GM18499 (cell line): Measurements from ENCODE around the gene HIC2.
"Not testable (repeated sequence)": the region's sequence is repeated elsewhere in the genome, so short reads cannot be mapped to it uniquely, and the experiment has no call there.

ENCODE experiments used
- ATAC-seq: cut with Tn5 transposase; IDR thresholded peaks from one replicate; pipeline ENCODE4 v1.9.1; 2021; ENCODE audit warnings: moderate number of reproducible peaks; ENCODE audit not compliant: insufficient read depth, unreplicated experiment

Gene HIC2

DNA sequence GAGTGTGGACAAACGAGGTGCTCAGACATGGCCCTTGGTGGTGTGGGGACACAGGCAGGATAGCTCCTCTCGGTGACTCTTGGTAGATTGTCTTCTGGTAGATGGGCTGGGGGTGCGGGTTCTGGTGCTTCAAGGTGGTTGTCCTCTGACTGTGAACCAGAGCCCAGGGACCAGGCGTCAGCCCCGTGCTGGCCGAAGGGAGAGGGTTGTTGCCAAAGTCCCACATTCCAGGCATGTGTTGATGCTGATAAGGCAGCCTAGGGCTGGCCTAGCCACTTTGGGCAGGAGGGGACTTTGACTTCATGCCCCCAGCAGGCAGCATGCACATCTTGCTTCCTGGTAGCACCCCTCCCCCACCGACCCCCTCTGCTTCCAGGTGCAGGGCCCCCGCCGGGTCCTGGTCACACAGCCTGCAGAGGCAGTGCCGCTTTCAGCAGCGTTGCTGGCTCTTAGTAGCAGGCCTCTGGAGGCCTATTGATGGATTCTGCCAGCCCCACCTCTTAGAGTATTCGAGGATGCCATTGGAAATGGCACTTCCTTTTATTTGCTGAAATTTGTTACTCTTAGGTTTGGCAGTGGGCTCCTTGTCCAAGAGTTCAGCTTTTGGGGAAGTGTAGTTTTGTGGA lies 7.0 kb downstream of the HIC2 start:
- ATAC-seq, result not testable (repeated sequence)

DNA sequence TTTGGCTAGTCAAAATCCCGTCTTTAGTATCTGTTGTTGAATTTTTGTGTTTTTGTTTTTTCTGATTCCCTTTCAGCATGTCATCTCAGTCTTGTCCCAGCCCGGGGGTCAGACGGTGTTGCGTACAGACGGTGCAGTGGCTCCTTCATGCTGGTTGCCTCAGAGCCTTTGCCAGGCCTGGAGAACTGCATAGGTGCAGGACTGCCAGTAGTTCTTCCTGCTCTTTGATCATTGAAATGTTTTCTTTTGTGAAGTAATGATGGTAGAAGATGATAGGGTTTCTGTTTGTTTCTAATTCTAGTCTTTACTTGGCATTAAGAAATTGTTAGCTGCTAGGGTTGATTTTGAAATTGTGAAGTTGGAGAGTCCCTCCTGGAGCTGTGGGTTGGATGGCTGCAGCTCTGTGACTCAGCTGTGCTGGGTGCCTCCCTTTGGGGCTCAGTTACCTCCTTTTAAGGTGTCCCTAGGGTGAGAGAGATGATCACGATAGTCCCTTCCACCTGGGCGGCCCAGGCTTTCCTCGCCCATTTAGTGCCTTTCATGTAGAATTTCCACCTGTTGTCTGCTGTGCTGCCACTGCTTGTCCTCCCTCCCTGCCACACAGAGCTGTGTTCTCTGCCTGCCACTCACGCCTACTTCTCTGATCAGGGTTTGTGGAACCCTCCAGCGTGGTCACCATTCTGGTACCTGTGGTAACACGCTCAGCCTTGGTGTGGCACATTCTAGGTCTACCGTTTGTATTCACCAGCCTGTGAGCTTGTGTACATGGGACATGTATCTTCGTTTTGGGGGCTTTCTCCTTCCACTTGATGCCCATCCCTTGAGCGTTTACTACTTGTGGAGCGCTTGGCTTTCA lies 17.4 kb downstream of the HIC2 start:
- not testable (repeated sequence) for ATAC-seq

DNA sequence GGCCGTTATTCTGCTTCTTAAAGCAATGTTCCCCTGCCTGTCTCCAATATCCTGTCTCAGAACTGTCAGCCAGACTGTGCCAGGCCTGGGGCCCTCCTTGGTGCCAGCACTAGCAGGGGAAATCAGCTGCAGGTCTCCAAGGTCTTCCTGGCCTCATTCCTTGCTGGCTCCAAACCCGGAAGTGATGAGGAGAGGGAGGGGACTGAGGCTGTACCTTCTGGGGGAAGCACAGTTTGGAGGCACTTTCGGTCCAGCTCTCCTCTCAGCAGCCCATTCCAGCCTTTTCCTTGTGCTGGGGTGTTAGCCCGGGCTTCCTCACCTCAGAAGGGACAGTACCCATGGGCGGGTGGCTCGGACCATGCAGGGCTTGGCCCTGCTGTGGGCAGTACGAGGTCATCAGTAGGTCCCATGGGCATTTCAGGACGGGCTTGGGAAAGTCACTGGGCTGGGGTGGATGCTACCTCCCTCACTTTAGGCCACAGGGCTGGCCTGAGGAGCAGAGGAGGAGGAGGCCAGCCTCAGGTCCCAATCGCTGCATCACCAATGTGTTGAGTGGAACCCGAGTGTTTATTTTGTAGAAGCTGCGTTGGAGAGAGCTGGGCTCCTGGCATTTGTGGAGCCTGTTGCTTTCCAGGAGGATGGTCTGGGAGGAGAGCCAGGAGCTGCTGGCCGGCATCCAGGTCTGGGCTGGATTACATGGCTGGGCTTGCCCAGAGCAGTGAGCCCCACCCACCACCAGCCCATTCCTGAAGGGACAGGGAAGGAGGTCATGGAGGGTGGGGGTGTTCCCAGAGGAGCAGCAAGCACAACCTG lies 19.0 kb downstream of the HIC2 start:
- not testable (repeated sequence) for ATAC-seq

DNA sequence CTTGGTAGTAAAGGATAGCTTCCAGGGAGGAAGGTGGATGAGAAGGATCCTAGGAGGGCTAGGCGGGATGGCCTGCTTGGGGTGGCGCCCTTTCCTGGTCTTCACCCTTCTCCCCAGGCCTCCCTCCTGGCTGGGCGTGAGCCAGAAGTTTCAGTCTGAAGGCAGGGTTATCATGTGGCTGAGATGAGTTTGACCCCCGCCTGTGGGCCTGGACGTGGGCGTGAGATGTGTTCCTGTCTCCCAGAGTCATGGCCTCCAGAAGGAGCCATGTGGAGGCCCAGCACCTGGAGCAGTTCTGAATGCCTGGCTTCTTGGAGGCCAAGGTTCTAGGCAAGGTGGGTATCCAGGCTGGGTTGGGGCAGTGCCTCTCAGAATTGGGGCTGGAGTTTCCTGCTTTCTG lies 20.8 kb downstream of the HIC2 start:
- ATAC-seq, result not testable (repeated sequence)

DNA sequence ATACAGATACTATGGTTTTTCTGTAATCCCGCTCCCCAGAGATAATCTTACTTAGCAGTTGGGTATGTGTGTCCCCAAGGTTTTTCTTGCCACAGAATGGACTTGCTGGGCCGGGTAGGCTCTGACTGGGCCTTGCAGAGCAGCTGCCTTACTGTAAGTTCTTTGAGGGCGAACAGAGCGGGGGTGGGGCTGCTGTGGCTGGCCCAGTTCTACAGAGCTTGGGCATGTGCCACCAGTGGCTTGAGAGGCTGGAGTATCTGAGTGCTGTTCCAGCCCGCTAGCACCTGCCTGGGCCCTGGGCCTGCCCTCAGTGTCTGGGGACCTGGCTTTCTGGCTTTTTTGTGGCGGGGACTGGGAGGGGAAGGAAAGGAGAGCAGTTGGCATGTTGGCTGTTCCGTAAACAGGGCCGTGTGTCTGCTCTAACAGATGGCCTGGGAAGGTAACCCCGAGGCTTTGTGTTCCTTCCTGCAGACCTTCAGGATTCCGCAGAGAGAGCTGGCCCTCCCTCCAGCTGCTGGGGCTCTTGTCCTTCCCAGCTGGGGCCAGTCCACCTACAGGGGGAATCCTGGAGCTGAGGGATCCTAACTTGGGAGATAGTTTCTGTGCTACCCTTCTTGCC lies 23.0 kb downstream of the HIC2 start:
- not testable (repeated sequence) for ATAC-seq

DNA sequence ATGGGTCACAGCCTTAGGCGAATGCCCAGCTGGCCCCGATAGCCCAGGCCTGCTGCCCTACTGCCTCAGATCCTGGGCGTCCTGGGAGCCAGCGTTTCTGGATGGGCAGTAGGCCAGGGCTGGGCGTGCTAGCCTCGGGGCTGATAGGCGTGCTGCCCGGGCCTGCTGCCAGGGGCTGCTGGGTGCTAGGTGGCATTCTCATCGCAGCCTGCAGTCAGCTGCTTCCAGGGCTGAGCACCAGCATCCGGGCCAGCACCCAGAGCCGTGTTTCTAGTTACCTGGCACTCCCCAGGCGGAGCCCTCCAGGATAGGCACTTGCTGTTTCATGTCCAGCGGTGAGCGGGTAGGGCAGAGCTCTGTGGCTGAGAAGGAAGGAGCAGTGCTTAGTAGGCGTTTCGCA lies 23.5 kb downstream of the HIC2 start:
- ATAC-seq, result not testable (repeated sequence)

DNA sequence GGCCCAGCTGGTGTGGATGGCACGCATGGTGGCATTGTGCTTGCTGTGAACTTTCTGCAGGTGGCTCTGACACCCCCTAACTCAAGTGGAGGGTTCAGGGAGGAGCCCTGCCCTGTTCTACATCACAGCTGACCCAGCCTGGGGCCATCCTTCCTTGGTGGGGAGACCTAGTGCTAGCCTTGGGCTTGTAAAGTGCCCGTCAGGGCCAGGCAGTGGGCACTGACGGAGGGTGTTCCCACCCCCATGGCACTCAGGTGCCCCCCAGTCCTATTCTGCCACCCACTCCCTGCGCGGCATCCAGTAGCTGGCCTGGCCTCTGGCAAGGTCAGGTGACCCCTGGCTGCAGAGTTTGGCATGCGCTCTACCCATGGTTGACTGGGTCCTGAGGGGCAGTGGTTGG lies 24.0 kb downstream of the HIC2 start:
- ATAC-seq, result not testable (repeated sequence)

DNA sequence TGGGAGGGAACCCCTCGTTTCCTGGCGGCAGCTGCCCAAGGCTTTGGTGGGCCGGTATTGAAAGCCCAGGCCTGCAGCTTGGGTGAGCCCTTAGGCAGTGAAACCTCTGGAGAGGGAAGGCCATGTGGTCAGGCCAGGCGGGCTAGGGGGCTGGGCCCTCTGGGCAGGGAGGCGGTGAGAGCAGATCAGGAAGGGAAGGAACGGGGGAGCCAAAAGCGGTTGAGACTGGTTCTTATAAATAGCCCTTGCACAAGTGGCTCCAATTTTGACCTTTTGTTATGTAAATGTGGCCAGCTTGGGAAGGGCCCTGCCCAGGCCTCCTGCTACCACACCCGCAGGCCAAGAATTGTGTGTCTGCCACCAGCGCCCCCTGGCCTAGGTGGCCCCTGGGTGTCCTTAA lies 25.0 kb downstream of the HIC2 start:
- not testable (repeated sequence) for ATAC-seq

DNA sequence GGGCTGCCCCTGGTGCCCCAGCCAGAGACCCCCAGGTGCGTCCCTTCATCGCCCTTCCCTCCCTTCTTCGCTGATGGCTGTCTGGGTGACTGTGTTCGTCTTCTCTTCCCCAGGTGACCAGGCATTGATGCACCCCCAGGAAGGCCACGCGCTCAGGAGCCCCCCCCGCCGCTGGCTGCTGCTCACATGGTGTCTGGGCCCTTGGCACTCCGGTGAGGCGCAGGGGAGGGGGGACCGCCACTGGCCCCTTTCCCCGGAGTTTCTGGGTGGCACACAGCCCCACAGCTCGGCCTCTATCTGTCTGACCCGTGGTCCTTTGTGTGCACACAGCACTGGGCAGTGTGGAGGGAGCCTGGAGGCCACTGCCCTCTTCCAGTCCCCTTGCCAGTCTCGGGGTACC lies 25.5 kb downstream of the HIC2 start:
- ATAC-seq, result not testable (repeated sequence)

DNA sequence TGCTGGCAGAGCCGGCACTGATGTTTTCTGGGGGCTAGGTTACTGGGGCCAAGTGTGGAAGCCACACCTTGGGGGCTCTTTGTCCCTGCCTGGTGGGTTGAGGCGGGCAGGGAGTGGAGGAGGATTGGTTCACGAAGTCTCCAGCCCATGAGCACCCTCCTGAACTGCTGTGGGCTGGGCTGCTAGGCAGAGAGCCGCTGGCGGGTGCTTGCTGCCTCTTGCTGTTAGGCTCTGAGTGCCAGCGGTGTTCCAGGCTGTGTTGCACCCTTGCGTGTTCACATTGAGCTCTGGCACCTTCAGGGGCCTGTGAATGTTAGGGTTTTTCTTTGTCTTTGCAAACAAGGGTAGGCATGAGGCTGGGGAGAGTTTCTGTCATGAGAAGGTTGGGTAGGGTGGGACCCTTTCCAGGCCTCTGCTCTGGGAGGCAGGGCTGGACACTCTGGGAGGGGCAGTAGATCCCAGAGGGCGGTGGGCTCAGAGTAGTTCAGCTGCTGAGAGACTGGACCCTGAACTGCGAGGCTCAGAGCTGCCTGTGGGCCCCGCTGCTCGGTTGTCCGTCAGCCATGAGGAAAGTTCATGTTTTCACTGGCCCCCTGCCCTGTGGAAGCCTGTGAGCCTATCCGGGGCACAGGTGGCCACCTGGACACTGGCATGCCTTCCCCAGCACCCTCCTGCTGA lies 26.0 kb downstream of the HIC2 start:
- no peak for ATAC-seq

DNA sequence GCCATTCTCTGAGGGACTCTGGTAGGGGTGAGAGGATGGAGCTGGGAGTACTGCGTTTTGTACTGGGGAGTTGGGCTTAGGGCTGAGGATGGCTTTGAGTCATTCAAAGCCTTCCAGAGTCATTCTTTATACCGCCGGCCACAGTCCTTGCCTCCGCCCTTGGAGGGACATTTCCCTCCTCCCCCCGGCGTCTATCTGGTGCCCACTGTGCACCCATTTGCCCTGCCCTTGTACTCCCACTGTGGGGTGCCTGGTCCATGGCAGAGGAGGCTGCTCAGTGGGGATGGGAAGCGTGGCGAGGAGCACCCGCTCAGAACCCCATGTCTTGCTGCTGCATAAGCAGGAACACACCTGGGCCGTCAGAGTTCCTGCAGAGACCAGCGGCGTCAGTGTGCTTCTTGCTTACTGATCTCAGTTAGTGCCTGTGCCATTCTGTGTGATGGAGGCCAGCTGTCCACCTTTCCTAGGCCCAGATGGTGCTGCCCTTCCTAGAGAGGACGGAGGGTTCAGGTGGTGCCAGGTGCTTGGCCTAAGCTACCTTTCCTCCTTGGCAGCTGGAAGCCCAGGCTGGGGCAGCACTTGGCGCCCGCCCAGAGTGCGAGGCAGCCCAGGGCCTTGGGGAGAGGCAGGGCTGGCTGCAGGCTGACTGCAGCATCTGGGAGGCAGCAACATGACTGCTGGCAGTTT lies 26.7 kb downstream of the HIC2 start:
- no peak for ATAC-seq

DNA sequence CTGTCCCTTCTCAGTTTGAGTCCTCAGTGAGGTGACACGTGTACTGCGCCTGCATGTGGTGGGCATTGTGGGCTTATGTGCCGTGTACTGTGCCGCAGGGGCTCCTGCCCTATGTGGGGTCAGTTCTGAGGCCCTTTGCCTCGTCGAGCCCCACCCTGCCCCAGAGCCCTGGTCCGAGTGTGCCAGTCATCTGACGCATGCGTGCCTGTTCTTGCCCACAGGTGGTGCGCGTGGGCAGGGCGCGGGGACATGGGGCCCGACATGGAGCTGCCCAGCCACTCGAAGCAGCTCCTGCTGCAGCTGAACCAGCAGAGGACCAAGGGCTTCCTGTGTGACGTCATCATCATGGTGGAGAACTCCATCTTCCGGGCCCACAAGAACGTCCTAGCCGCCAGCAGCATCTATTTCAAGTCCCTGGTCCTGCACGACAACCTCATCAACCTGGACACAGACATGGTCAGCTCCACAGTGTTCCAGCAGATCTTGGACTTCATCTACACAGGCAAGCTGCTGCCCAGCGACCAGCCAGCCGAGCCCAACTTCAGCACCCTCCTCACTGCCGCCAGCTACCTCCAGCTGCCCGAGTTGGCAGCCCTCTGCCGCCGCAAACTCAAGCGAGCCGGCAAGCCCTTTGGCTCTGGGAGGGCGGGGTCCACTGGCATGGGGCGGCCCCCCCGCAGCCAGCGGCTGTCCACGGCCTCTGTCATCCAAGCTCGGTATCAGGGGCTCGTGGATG lies 27.7 kb downstream of the HIC2 start:
- ATAC-seq, result no peak

DNA sequence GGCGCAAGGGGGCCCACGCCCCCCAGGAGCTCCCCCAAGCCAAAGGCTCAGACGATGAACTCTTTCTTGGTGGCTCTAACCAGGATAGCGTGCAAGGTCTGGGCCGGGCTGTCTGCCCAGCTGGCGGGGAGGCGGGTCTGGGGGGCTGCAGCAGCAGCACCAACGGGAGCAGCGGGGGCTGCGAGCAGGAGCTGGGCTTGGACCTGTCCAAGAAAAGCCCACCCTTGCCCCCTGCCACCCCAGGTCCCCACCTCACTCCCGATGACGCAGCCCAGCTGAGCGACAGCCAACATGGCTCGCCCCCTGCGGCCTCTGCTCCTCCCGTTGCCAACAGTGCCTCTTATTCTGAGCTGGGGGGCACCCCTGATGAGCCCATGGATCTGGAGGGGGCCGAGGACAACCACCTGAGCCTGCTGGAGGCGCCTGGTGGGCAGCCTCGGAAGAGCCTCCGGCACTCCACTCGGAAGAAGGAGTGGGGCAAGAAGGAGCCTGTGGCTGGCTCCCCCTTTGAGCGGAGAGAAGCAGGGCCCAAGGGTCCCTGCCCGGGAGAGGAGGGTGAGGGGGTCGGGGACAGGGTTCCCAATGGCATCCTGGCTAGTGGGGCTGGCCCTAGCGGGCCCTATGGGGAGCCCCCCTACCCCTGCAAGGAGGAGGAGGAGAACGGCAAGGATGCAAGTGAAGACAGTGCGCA lies 28.4 kb downstream of the HIC2 start:
- ATAC-seq, result no peak

DNA sequence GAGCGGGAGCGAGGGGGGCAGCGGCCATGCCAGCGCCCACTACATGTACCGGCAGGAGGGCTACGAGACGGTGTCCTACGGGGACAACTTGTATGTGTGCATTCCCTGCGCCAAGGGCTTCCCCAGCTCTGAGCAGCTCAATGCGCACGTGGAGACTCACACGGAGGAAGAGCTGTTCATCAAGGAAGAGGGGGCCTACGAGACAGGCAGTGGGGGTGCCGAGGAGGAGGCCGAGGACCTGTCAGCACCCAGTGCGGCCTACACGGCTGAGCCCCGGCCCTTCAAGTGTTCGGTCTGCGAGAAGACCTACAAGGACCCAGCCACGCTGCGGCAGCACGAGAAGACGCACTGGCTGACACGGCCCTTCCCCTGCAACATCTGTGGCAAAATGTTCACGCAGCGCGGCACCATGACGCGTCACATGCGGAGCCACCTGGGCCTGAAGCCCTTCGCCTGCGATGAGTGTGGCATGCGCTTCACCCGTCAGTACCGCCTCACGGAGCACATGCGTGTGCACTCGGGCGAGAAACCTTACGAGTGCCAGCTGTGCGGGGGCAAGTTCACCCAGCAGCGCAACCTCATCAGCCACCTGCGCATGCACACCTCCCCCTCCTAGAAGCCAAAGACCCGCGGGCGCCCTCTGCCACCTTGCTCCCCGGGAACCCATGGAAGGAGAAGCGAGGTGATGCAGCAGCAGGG lies 29.1 kb downstream of the HIC2 start:
- no peak for ATAC-seq

DNA sequence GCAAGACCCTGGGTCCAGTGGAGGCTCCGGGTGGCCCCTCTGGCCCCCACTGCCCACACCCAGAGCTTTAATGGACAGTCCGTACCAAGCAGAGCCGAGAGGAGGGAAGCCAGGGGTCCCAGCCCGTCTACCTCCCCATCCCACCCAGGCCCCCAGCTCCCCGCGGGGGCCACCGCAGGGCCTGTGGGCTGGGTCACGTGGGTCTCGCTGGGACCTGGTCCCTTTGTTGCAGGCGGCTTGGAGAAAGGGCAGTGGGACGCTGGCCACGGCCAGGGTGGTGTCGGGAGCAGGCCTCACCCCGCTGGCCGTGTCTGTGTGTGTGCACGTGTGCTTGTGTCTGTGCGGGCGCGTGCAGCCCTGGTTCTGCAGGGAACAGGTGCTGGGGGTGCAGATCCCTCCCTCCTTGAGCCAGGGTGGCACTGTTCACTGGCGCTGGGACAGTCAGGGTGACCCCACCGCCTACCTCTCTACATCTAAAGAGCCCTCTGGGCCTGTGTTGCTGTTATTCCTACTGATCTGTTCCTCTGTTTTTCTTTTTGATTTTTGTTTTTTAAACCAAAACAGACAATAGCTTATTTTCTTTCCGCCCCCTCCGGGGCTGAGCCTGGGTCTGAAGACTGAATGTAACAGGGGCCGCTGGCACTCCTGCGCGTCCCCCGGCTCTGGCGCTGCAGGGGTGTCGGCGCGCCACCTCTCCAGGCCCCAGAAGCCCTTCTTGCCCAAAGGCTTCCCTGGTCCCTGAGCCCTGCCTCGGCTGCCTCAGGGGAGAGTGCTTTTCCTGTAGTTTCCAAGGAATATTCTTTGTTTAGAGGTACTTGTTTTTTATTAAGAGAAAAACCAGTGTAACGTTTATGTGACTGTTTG lies 29.9 kb downstream of the HIC2 start:
- ATAC-seq, result no peak

DNA sequence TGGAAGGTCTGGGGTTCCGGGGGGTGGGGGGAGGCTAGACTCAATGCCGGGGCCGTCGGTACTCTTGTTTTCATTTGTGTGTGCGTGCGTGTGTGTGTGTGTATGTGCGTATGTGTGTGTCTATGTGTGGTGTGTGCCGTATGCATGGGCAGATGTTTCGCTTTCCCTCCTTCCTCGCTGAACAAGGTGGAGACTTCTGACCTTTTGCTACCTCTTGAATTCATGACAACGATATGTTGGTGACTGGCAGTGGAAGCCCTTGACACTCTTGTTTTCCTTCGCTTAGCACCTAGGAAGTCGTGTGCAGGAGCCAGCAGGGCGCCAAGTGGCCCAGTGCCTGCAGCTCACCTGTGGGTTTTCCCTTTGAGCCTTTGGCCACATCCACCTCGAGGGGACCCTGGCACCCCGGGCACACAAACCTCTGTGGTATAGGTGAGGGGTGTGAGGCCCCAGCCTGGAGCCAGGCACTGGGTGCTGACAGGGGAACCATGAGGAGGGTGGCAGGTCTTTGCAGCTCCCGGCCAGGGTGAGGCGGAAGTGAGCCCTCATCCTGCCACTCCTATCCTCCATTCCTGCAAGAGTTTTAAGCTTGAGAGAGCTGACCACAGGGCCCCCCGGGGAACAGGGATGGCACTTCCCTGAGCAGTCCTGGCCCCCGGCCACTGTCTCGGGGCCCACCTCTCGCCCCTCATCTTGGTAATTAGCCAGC lies 30.7 kb downstream of the HIC2 start:
- ATAC-seq, result no peak
